Effector memory CD4-positive, alpha-beta T cell (primary cell): ENCODE data around the gene CRIM1.

Experiments used
- DNase-seq, 3 donors: peaks; one replicate each; pipeline ENCODE4 v3.0.0-alpha.2; 2020
- H3K27ac ChIP-seq: 2 replicates; pipeline ENCODE4 v1.7.0; 2013; ENCODE audit warnings: mild to moderate bottlenecking, low read length, moderate library complexity; ENCODE audit not compliant: insufficient read depth, poor library complexity, severe bottlenecking
- H3K27me3 ChIP-seq: replicated peaks from 2 replicates; pipeline ENCODE4 v1.7.0; 2013; ENCODE audit warnings: mild to moderate bottlenecking, low read length; ENCODE audit not compliant: insufficient read depth, control insufficient read depth, poor library complexity, severe bottlenecking
- H3K36me3 ChIP-seq: 2 replicates; pipeline ENCODE4 v1.7.0; 2013; ENCODE audit warnings: mild to moderate bottlenecking, low read length, moderate library complexity; ENCODE audit not compliant: control insufficient read depth, insufficient read depth
- H3K4me1 ChIP-seq: 2 replicates; pipeline ENCODE4 v1.7.0; 2013; ENCODE audit warnings: low read length, mild to moderate bottlenecking; ENCODE audit not compliant: control insufficient read depth, insufficient read depth, poor library complexity, severe bottlenecking
- H3K4me3 ChIP-seq: 2 replicates; pipeline ENCODE4 v1.7.0; 2013; ENCODE audit warnings: low read length, low read depth, mild to moderate bottlenecking; ENCODE audit not compliant: insufficient read depth, poor library complexity, severe bottlenecking
- H3K9me3 ChIP-seq: 2 replicates; pipeline ENCODE4 v1.7.0; 2013; ENCODE audit warnings: mild to moderate bottlenecking, low read length, moderate library complexity; ENCODE audit not compliant: control insufficient read depth

Gene CRIM1

DNA sequence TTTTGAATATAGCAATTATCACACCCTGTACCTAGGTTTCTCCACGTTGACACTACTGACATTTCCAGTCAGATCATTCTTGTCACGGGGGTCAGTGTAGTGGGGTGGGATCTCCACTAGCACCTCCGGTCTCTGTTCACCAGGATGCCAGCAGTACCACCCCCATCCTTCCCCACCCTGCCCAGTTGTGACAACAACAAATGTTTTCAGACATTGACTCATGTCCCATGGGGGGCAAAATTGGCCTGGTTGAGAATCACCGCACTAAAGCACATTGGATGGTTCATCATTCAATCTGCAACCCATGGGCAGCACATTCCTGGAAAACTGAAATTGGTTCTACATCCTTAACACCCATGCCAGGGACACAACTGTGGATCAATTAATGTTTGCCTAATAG is 210.1 kb downstream of the CRIM1 start:
- H3K9me3 ChIP-seq, result no peaks in the 10 kb centered on the region
- H3K27ac ChIP-seq, result no peak overlapping the region
- H3K4me3 ChIP-seq, result no peak overlapping the region
- peaks cover 8% of the 10 kb centered on the region for H3K36me3 ChIP-seq
- H3K27me3 ChIP-seq, result no peaks in the 10 kb centered on the region
- DNase-seq, result no peak
- H3K4me1 ChIP-seq, result no peaks in the 10 kb centered on the region

DNA sequence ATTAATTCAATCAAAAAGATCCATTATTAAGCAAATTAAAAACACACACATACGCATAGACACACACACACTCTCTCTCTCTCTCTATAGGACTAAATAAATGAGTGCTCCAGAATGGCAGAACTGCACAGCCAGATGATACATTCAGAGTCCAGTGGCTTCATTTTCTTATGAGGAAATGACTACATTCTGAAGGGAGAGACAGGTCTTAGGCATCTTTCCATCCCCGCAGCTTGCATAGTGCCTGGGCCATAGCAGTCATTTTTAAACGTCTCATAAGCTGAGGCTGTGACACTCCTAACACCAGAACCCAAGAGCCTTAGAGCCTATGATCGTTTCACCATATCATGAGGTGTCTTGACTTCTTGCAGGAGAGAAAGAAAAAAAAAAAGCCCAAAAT is 211.3 kb downstream of the CRIM1 start:
- DNase-seq, result no peak
- H3K27me3 ChIP-seq, result no peaks in the 10 kb centered on the region
- H3K36me3 ChIP-seq, result peaks cover 8% of the 10 kb centered on the region
- H3K4me3 ChIP-seq, result no peak overlapping the region
- no peaks in the 10 kb centered on the region for H3K4me1 ChIP-seq
- H3K9me3 ChIP-seq, result no peaks in the 10 kb centered on the region
- no peak overlapping the region for H3K27ac ChIP-seq

DNA sequence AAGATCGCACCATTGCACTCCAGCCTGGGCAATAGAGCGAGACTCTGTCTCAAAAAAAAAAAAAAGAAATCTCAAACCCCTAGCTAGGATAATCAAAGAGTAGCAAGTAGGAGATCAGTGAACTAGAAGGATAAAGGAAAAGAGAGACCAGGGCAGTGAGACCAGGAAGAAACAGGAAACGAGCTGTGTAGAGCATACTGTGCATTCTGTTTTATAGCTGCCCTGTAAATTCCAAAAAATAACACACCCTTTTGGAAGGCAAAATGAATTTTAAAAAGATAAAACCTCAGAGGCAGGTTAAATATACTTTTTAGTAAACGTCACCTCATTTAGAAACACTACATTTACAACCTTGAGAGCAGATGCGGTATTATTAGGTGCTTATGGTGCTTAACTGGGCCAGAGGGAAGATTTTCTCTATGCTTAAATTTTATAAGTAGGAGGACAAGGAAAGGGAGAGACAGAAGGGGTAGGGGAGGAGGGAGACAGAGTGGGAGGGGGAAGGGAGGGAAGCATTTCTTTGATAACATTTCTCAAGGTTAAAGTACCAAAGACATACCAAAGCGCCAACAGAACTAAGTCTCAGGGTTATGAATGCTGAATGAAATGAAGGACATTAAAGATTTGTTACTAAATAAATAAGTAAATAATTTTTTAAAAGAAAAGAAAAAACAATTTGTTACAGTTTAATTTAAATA is 212.3 kb downstream of the CRIM1 start:
- Histone ChIP-seq H3K27ac (no peak overlapping the region), H3K36me3 (peaks cover 8% of the 10 kb centered on the region), H3K4me3 (no peak overlapping the region), H3K27me3 (no peaks in the 10 kb centered on the region), H3K9me3 (no peaks in the 10 kb centered on the region), H3K4me1 (no peaks in the 10 kb centered on the region)
- DNase-seq, result no peak

DNA sequence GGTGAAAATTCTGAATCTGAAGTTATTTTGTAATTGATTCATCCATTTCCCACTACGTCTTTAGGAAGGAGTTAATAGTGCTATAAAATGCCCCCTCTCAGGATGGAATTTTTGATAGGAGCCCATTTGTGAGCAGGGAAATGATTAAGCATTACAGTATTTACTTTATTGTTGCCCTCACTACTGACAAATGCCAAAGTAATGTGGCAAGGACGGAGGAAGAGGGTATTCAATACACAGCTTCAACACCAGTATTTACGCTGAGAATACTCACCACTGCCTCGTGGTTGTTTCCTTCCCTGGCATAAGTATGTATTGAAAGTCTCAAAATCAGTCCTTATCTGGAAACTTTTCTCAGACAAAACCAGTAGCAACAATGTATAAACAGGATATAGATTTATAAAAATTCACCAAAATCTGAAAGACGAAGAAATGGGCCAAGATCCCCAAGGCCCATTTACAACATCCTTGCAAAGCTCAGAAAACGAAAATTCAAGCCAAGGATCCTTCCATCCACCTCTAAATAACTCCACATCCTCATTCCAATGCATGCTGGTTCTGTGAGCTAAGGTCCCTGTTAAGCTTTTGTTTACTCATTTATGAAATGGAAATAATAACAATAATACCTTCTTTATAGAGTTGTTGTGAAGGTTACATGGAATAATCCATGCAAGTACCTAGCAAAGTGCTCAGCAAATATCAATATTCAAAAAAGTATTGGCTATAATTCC is 213.1 kb downstream of the CRIM1 start:
- H3K4me3 ChIP-seq, result no peak overlapping the region
- no peak for DNase-seq
- H3K9me3 ChIP-seq, result no peaks in the 10 kb centered on the region
- H3K27me3 ChIP-seq, result no peaks in the 10 kb centered on the region
- peaks cover 10% of the 10 kb centered on the region for H3K36me3 ChIP-seq
- H3K27ac ChIP-seq, result no peak overlapping the region
- H3K4me1 ChIP-seq, result no peaks in the 10 kb centered on the region

DNA sequence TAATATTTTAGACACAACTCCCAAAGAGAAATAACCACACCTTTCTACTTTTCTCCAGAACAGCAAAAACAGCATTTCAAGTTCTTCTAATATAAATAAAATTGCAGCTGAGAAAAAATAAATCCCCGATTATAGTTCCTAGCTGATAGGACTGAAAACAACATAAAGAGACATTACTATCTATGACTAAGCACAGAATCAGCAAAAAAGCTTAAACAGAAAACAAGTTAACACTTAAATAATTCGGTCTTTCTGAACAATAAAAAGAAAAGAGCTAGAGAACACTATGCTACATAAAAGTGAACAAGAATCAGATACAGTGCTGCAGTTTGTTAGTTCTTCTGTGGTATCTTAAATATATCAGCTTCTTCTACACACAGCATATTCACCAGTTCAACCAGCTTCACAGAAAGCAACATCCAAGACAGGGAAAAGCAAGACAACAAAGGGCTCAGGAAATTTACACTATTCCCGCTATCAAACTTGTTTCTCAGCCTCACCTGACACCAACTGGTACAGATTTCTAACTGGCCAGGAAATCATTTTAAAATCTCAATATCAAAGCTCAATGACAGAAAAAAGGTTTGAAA is 213.8 kb downstream of the CRIM1 start:
- no peak for DNase-seq
- no peaks in the 10 kb centered on the region for H3K9me3 ChIP-seq
- no peak overlapping the region for H3K4me3 ChIP-seq
- no peak overlapping the region for H3K27ac ChIP-seq
- peaks cover 11% of the 10 kb centered on the region for H3K36me3 ChIP-seq
- no peaks in the 10 kb centered on the region for H3K27me3 ChIP-seq
- H3K4me1 ChIP-seq, result no peaks in the 10 kb centered on the region

DNA sequence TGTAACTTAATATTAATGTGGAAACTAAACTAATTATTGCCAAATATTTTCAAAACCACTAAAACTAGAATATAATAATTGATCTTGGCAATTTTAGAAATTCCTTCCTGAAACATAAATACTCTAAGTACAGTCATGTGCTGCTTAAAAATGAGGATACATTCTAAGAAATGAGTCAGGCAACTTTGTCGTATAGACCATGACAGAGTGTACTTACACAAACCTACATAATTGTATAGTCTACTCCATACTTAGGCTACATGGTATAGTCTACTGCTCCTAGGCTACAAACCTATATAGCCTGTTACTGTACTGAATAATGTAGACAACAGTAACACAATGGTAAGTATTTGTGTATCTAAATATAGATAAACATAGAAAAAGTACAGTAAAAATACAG is 214.8 kb downstream of the CRIM1 start:
- Histone ChIP-seq H3K27ac (no peak overlapping the region), H3K9me3 (no peaks in the 10 kb centered on the region), H3K27me3 (no peaks in the 10 kb centered on the region), H3K36me3 (peaks cover 11% of the 10 kb centered on the region), H3K4me3 (no peak overlapping the region), H3K4me1 (no peaks in the 10 kb centered on the region)
- DNase-seq, result no peak

DNA sequence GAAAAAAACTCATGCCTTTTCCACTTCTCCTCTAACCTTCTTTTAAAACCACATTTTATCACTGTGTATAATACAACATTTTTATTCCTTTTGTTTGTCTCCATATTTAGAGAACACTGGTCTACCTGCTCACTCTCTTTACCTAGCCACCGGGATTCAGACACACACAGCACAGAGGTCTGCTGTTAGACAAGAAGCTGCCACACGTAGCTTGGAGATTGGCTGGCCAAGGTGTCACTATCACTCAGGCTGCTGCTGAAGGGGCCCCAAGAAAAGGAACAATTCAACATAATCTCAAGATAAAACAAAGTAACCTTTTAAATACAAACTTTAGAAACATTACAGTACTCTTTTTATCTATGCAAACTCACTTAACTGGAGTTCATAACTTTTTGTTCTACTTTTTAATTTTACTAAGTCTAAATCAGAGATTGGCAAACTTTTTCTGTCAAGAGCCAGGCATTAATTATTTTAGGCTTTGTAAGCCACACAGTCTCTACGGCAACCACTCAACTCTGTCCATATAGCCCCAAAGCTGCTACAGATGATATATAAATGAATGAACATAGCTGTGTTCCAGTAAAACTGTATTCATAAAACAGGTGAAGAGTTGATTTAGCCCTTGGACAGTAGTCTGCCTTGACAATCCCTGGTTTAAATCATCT is 216.6 kb downstream of the CRIM1 start:
- H3K36me3 ChIP-seq, result peaks cover 8% of the 10 kb centered on the region
- H3K9me3 ChIP-seq, result no peaks in the 10 kb centered on the region
- no peak for DNase-seq
- H3K27me3 ChIP-seq, result no peaks in the 10 kb centered on the region
- no peaks in the 10 kb centered on the region for H3K4me1 ChIP-seq
- no peak overlapping the region for H3K27ac ChIP-seq
- no peak overlapping the region for H3K4me3 ChIP-seq

DNA sequence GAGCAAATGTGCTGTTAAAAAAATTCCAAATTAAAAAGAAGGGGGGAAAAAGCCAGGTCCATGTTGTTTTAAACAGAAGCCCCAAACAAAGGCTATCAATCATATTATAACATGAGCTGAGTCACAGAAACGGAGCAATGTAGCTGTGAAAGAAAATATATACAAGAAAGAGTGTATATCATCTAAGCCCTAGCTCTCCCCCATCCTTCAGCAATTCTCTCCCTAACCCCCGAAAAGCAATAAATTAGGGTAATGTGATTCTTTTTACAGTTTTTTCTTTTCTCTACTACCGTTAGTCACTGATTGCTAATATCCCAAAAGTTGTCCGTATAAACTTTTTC is 217.1 kb downstream of the CRIM1 start:
- Histone ChIP-seq H3K27me3 (no peaks in the 10 kb centered on the region), H3K36me3 (peaks cover 12% of the 10 kb centered on the region), H3K9me3 (no peaks in the 10 kb centered on the region), H3K4me3 (no peak overlapping the region), H3K4me1 (no peaks in the 10 kb centered on the region), H3K27ac (no peak overlapping the region)
- no peak for DNase-seq

DNA sequence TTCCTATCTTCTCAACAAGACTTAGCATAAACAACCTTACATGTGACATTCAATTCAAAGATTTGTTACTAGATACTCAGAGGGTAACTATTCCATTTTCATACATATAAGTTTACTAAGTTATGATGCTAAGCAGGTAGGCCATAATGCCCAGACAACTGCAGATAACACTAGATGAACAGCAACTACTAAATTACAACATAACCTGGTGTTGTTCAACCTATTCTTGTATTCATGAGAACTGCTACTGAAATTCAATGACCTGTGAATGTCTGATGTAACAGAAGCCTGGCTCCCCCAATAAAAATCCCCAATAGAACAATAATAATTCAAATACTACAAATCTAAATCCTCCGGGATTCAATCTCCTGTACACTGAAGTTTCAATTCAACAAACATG is 217.6 kb downstream of the CRIM1 start:
- peaks cover 14% of the 10 kb centered on the region for H3K36me3 ChIP-seq
- H3K27ac ChIP-seq, result no peak overlapping the region
- H3K27me3 ChIP-seq, result no peaks in the 10 kb centered on the region
- DNase-seq, result no peak
- H3K4me1 ChIP-seq, result no peaks in the 10 kb centered on the region
- no peaks in the 10 kb centered on the region for H3K9me3 ChIP-seq
- H3K4me3 ChIP-seq, result no peak overlapping the region

DNA sequence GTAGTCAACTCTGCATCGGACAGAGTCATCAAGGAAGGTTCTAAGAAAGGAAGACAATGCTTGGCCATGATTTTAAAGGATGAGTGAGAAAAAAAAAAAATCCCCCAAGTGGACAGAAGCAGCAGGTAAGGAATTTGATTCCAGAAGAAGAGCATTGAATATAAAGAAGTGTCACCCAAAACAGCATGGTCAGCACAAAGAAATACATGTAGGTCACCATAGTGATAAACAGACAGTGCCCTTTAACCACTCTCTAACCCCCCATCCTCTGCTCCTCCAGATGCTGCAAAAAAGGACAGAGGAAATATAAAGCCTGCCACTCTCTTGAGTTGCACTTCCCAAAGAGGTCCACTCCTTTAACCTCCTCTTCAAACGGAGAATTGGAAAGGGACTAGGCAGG is 219.0 kb downstream of the CRIM1 start:
- Histone ChIP-seq H3K36me3 (peaks cover 19% of the 10 kb centered on the region), H3K27me3 (no peaks in the 10 kb centered on the region), H3K9me3 (no peaks in the 10 kb centered on the region), H3K4me3 (no peak overlapping the region), H3K27ac (no peak overlapping the region), H3K4me1 (no peaks in the 10 kb centered on the region)
- DNase-seq, result no peak
